Activated naive CD8-positive, alpha-beta T cell treated with anti-CD3 and anti-CD28 coated beads, Interleukin-2, amount 50 U/mL, for 24 hours (primary cell): ENCODE measurements around the gene HSD3B7.

Experiments used
- ATAC-seq: fragments of 150-1000 bp; cut with Tn5 transposase; one replicate; pipeline ENCODE4 v1.10.0; 2021
- DNase-seq: peaks from one replicate; pipeline ENCODE4 v3.0.0; 2021
- H3K27ac Mint-ChIP-seq: one replicate; pipeline ENCODE4 v1.8.0; 2021; ENCODE audit warnings: mild to moderate bottlenecking, mixed read lengths
- H3K27me3 Mint-ChIP-seq: one replicate; pipeline ENCODE4 v1.8.0; 2021; ENCODE audit warnings: mixed read lengths
- H3K36me3 Mint-ChIP-seq: one replicate; pipeline ENCODE4 v1.8.0; 2021; ENCODE audit warnings: low read depth, mixed read lengths
- H3K4me1 Mint-ChIP-seq: one replicate; pipeline ENCODE4 v1.8.0; 2021; ENCODE audit warnings: mixed read lengths
- H3K4me3 Mint-ChIP-seq: one replicate; pipeline ENCODE4 v1.8.0; 2021; ENCODE audit warnings: mild to moderate bottlenecking, moderate library complexity, mixed read lengths
- H3K9me3 Mint-ChIP-seq: one replicate; pipeline ENCODE4 v1.8.0; 2021; ENCODE audit warnings: mixed read lengths

The HSD3B7 gene

GRCh38 chr16:30998852-30999761, 14.1 kb downstream of the HSD3B7 start:
- no peaks in the 10 kb centered on the region for H3K9me3 Mint-ChIP-seq
- DNase-seq: no peak
- H3K27ac Mint-ChIP-seq: no peak overlapping the region
- no peak for ATAC-seq
- no peaks in the 10 kb centered on the region for H3K36me3 Mint-ChIP-seq
- H3K4me1 Mint-ChIP-seq: peaks cover 16% of the 10 kb centered on the region
- no peak overlapping the region for H3K4me3 Mint-ChIP-seq
- peaks cover 2% of the 10 kb centered on the region for H3K27me3 Mint-ChIP-seq

- ATAC-seq (no peak), DNase-seq (no peak)
- Mint-ChIP-seq H3K36me3 (no peaks in the 10 kb centered on the region), H3K4me1 (peaks cover 7% of the 10 kb centered on the region), H3K9me3 (no peaks in the 10 kb centered on the region), H3K27me3 (no peaks in the 10 kb centered on the region), H3K27ac (no peak overlapping the region), H3K4me3 (no peak overlapping the region)
These were observed 15.8 kb downstream of the HSD3B7 start for GRCh38 chr16:31000671-31001382.

- Mint-ChIP-seq H3K4me3 (no peak overlapping the region), H3K27ac (no peak overlapping the region), H3K4me1 (peaks cover 2% of the 10 kb centered on the region), H3K36me3 (no peaks in the 10 kb centered on the region), H3K9me3 (no peaks in the 10 kb centered on the region), H3K27me3 (no peaks in the 10 kb centered on the region)
- DNase-seq: no peak
- no peak for ATAC-seq
These were observed 16.7 kb downstream of the HSD3B7 start for GRCh38 chr16:31001507-31002249.

GRCh38 chr16:31002250-31002700, 17.3 kb downstream of the HSD3B7 start:
- H3K27ac Mint-ChIP-seq: no peak overlapping the region
- no peaks in the 10 kb centered on the region for H3K36me3 Mint-ChIP-seq
- ATAC-seq (no peak), DNase-seq (no peak)
- H3K4me3 Mint-ChIP-seq: no peak overlapping the region
- no peaks in the 10 kb centered on the region for H3K27me3 Mint-ChIP-seq
- H3K4me1 Mint-ChIP-seq: no peaks in the 10 kb centered on the region
- H3K9me3 Mint-ChIP-seq: no peaks in the 10 kb centered on the region

- Mint-ChIP-seq H3K9me3 (no peaks in the 10 kb centered on the region), H3K36me3 (no peaks in the 10 kb centered on the region), H3K4me1 (no peaks in the 10 kb centered on the region), H3K4me3 (no peak overlapping the region), H3K27me3 (no peaks in the 10 kb centered on the region), H3K27ac (no peak overlapping the region)
- ATAC-seq (no peak), DNase-seq (no peak)
These were observed 17.9 kb downstream of the HSD3B7 start for GRCh38 chr16:31002862-31003341.

GRCh38 chr16:31003744-31004143, 18.7 kb downstream of the HSD3B7 start:
- Mint-ChIP-seq H3K27me3 (no peaks in the 10 kb centered on the region), H3K4me3 (no peak overlapping the region), H3K27ac (no peak overlapping the region), H3K4me1 (no peaks in the 10 kb centered on the region), H3K9me3 (no peaks in the 10 kb centered on the region), H3K36me3 (no peaks in the 10 kb centered on the region)
- no peak for ATAC-seq
- no peak for DNase-seq

GRCh38 chr16:31004658-31005057, 19.7 kb downstream of the HSD3B7 start:
- Mint-ChIP-seq H3K27ac (no peak overlapping the region), H3K4me1 (peaks cover under 1% of the 10 kb centered on the region), H3K27me3 (peaks cover 1% of the 10 kb centered on the region), H3K9me3 (no peaks in the 10 kb centered on the region), H3K36me3 (no peaks in the 10 kb centered on the region), H3K4me3 (no peak overlapping the region)
- ATAC-seq: no peak
- DNase-seq: no peak

- no peak for DNase-seq
- Mint-ChIP-seq H3K9me3 (no peaks in the 10 kb centered on the region), H3K27ac (no peak overlapping the region), H3K4me3 (no peak overlapping the region), H3K4me1 (peaks cover 5% of the 10 kb centered on the region), H3K36me3 (no peaks in the 10 kb centered on the region), H3K27me3 (peaks cover 4% of the 10 kb centered on the region)
- ATAC-seq: peak; percentile 8
These were observed 20.5 kb downstream of the HSD3B7 start for GRCh38 chr16:31005350-31006085.

- no peak for DNase-seq
- ATAC-seq: no peak
- Mint-ChIP-seq H3K27ac (no peak overlapping the region), H3K4me3 (no peak overlapping the region), H3K27me3 (peaks cover 7% of the 10 kb centered on the region), H3K9me3 (no peaks in the 10 kb centered on the region), H3K36me3 (no peaks in the 10 kb centered on the region), H3K4me1 (peaks cover 8% of the 10 kb centered on the region)
These were observed 21.0 kb downstream of the HSD3B7 start for GRCh38 chr16:31006086-31006385.

- no peak overlapping the region for H3K27ac Mint-ChIP-seq
- H3K36me3 Mint-ChIP-seq: no peaks in the 10 kb centered on the region
- no peaks in the 10 kb centered on the region for H3K9me3 Mint-ChIP-seq
- ATAC-seq: no peak
- H3K4me1 Mint-ChIP-seq: peaks cover 12% of the 10 kb centered on the region
- H3K4me3 Mint-ChIP-seq: no peak overlapping the region
- DNase-seq: no peak
- peaks cover 13% of the 10 kb centered on the region for H3K27me3 Mint-ChIP-seq
These were observed 21.6 kb downstream of the HSD3B7 start for GRCh38 chr16:31006589-31006988.

GRCh38 chr16:31007684-31008083, 22.7 kb downstream of the HSD3B7 start:
- Mint-ChIP-seq H3K27me3 (peaks cover 20% of the 10 kb centered on the region), H3K36me3 (no peaks in the 10 kb centered on the region), H3K4me1 (peaks cover 12% of the 10 kb centered on the region), H3K9me3 (no peaks in the 10 kb centered on the region), H3K27ac (no peak overlapping the region), H3K4me3 (no peak overlapping the region)
- no peak for DNase-seq
- no peak for ATAC-seq

GRCh38 chr16:31008149-31008548, 23.1 kb downstream of the HSD3B7 start:
- no peaks in the 10 kb centered on the region for H3K36me3 Mint-ChIP-seq
- peaks cover 20% of the 10 kb centered on the region for H3K27me3 Mint-ChIP-seq
- DNase-seq (no peak), ATAC-seq (no peak)
- no peak overlapping the region for H3K4me3 Mint-ChIP-seq
- H3K4me1 Mint-ChIP-seq: peaks cover 12% of the 10 kb centered on the region
- H3K9me3 Mint-ChIP-seq: no peaks in the 10 kb centered on the region
- no peak overlapping the region for H3K27ac Mint-ChIP-seq

GRCh38 chr16:31008551-31008950, 23.5 kb downstream of the HSD3B7 start:
- Mint-ChIP-seq H3K9me3 (no peaks in the 10 kb centered on the region), H3K27ac (no peak overlapping the region), H3K27me3 (peaks cover 22% of the 10 kb centered on the region)

GRCh38 chr16:31009120-31009519, 24.1 kb downstream of the HSD3B7 start:
- no peaks in the 10 kb centered on the region for H3K9me3 Mint-ChIP-seq
- peaks cover 25% of the 10 kb centered on the region for H3K27me3 Mint-ChIP-seq
- H3K36me3 Mint-ChIP-seq: no peaks in the 10 kb centered on the region
- DNase-seq (no peak), ATAC-seq (no peak)
- H3K4me1 Mint-ChIP-seq: peaks cover 12% of the 10 kb centered on the region
- H3K27ac Mint-ChIP-seq: no peak overlapping the region
- no peak overlapping the region for H3K4me3 Mint-ChIP-seq

More at GRCh38 chr16:31008551-31008950, 23.5 kb downstream of the HSD3B7 start:
- ATAC-seq (no peak), DNase-seq (no peak)
- no peak overlapping the region for H3K4me3 Mint-ChIP-seq
- no peaks in the 10 kb centered on the region for H3K36me3 Mint-ChIP-seq
- H3K4me1 Mint-ChIP-seq: peaks cover 12% of the 10 kb centered on the region
